ENCODE data around the gene FSTL5. TPM values are rescaled to one million over a fixed set of nuclear protein-coding genes. Genes with fewer than 3 reads are reported as not detected.

Gene FSTL5
- total and polyA plus RNA-seq, 2 of the 8 experiments (the other 6 are each of a cell fraction or from before 2014, with no cell fraction given): 0.09 to 0.32 TPM

DNA sequence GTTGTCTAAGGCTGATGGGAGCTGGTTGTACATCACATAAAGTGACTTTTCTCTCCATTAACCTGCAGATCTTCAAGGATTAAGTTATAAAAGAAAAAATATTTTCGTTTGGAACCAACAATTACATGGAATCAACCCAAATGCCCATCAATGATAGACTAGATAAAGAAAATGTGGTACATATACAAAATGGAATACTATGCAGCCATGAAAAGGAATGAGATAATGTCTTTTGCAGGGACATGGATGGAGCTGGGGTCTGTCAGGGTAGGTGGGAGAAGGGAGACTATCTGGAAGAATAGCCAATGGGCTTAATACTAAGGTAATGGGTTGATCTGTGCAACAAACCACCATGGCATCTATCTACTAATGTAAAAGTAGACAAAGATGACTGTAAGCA, 313.2 kb downstream of the FSTL5 start:
- H3K9me3 ChIP-seq (ENCODE audit: insufficient read depth in 2 of 2, low read depth in 1 of 2, low read length in 1 of 2): peaks cover 2% of the 10 kb centered on the region in 2 experiments; a peak in 1 of 4 replicates
- no peak overlapping the region for H2BK20ac ChIP-seq (ENCODE audit: low read length)
- no peak overlapping the region for H2BK5ac ChIP-seq (ENCODE audit: low read depth, low read length)
- H2BK12ac ChIP-seq (ENCODE audit: low read depth, low read length): no peak overlapping the region
- TF ChIP-seq SP4 (IDR thresholded peaks at IDR 0.05; ENCODE audit: low read length) (no peak), SAP30 (IDR thresholded peaks at IDR 0.05; ENCODE audit: insufficient read depth, insufficient replicate concordance, low read length) (no peak), BACH1 (IDR thresholded peaks at IDR 0.05; ENCODE audit: low read length) (no peak), EP300 (IDR thresholded peaks at IDR 0.05; ENCODE audit: borderline replicate concordance in 1 of 2, low read depth in 2 of 2, low read length in 2 of 2) (no peak), KDM1A (IDR thresholded peaks at IDR 0.05; ENCODE audit: borderline replicate concordance, low read length) (peak; percentile 81), CEBPB (IDR thresholded peaks at IDR 0.05; ENCODE audit: low read depth, low read length) (no peak)
- no peaks in the 10 kb centered on the region for H3K79me2 ChIP-seq (ENCODE audit: control insufficient read depth in 1 of 2, insufficient read depth in 2 of 2, low read length in 2 of 2)
- H3K4ac ChIP-seq (replicated peaks; ENCODE audit: insufficient read length, low read depth, low read length): no peak overlapping the region
- H4K20me1 ChIP-seq (replicated peaks in 1 of 2; ENCODE audit: control insufficient read depth in 1 of 2, insufficient read depth in 2 of 2, low read length in 2 of 2): no peaks in the 10 kb centered on the region
- no peak overlapping the region for H2BK15ac ChIP-seq (ENCODE audit: low read length)
- no peaks in the 10 kb centered on the region for H3K4me1 ChIP-seq (replicated peaks in 1 of 4; ENCODE audit: control insufficient read depth in 3 of 4, insufficient read depth in 4 of 4, low read length in 3 of 4)
- no peak overlapping the region for H2AFZ ChIP-seq (ENCODE audit: low read length)
- H3K79me1 ChIP-seq (ENCODE audit: low read depth, low read length): no peaks in the 10 kb centered on the region
- no peak overlapping the region for H4K91ac ChIP-seq (replicated peaks; ENCODE audit: insufficient read length, low read length)
- H2BK120ac ChIP-seq (replicated peaks; ENCODE audit: low read depth, low read length): no peak overlapping the region
- no peaks in the 10 kb centered on the region for H3K23me2 ChIP-seq (ENCODE audit: low read depth, low read length)
- H3K27me3 ChIP-seq (replicated peaks in 1 of 4; ENCODE audit: control insufficient read depth in 3 of 4, extremely low read depth in 1 of 4, insufficient read depth in 3 of 4, low read length in 3 of 4): no peaks in the 10 kb centered on the region
- H3K4me3 ChIP-seq (ENCODE audit: extremely low read depth in 1 of 4, insufficient read depth in 2 of 4, low read depth in 3 of 4, low read length in 4 of 4): no peak overlapping the region
- H3K23ac ChIP-seq (ENCODE audit: insufficient read length): no peak overlapping the region
- no peaks in the 10 kb centered on the region for H3K36me3 ChIP-seq (ENCODE audit: control insufficient read depth in 2 of 4, insufficient read depth in 4 of 4, low read length in 3 of 4)
- no peak overlapping the region for H4K5ac ChIP-seq (ENCODE audit: insufficient read length, low read depth, low read length)
- 65% methylated on average over 1 of the region's 1 CpG; no CpG with 5 or more reads in 1 of the 2 experiments for WGBS, 2 experiments (ENCODE audit: extremely low coverage in 1 of 2, insufficient coverage in 1 of 2, insufficient read length in 1 of 2, insufficient replicate concordance in 2 of 2, low coverage in 1 of 2, low lambda C conversion rate in 2 of 2, missing lambda C conversion rate in 1 of 2)
- H3K18ac ChIP-seq (ENCODE audit: extremely low read depth, low read length): no peak overlapping the region
- DNase-seq (ENCODE audit: low read depth in 1 of 2, low spot score in 2 of 2) (no peak), FAIRE-seq (no peak)
- H3K56ac ChIP-seq (replicated peaks; ENCODE audit: insufficient read length, low read depth, low read length): no peak overlapping the region
- POLR2A ChIA-PET (ENCODE audit: partially characterized antibody): no interaction called here
- H3K4me2 ChIP-seq (ENCODE audit: insufficient read depth in 1 of 2, low read depth in 2 of 2, low read length in 2 of 2): no peak overlapping the region
- CTCF ChIA-PET (ENCODE audit: partially characterized antibody): no interaction called here
- no peak overlapping the region for H3K27ac ChIP-seq (ENCODE audit: low read depth, low read length)
- H2AK5ac ChIP-seq (ENCODE audit: low read depth, low read length): no peak overlapping the region
- H3K9ac ChIP-seq (replicated peaks in 1 of 4; ENCODE audit: extremely low read depth in 1 of 4, low read depth in 3 of 4, low read length in 3 of 4): no peak overlapping the region
- no peak overlapping the region for H4K8ac ChIP-seq (ENCODE audit: extremely low read depth, insufficient read depth, low read length)
- H3K14ac ChIP-seq (ENCODE audit: insufficient read length): no peak overlapping the region

Data from H1 (cell line).